ENCODE results near the gene GTF3C6.

- no peak for TF ChIP-seq TMF1 (CRISPR knock-in tag; IDR thresholded peaks at IDR 0.05; ENCODE audit: low read depth)
- TF ChIP-seq MTA3 (CRISPR knock-in tag; IDR thresholded peaks at IDR 0.05), result no peak
- TF ChIP-seq ATF3 (CRISPR knock-in tag; IDR thresholded peaks at IDR 0.05), result no peak
- TF ChIP-seq HNF4A (CRISPR knock-in tag; IDR thresholded peaks at IDR 0.05), result no peak
- no peak for TF ChIP-seq ZNF274 (CRISPR knock-in tag; IDR thresholded peaks at IDR 0.05)
- no peak for TF ChIP-seq ATF7 (IDR thresholded peaks at IDR 0.05)
- TF ChIP-seq ATF7 (CRISPR knock-in tag; IDR thresholded peaks at IDR 0.05), result no peak
- TF ChIP-seq REST (IDR thresholded peaks at IDR 0.05; ENCODE audit: borderline replicate concordance in 1 of 2, low read depth in 1 of 2, low read length in 2 of 2), result no peak
- TF ChIP-seq TCF7L2 (IDR thresholded peaks at IDR 0.05; ENCODE audit: low read depth, low read length), result no peak
- no peak for TF ChIP-seq HDAC6 (IDR thresholded peaks at IDR 0.05; ENCODE audit: low read depth, low read length)
- no peak for TF ChIP-seq ZNF180 (CRISPR knock-in tag; IDR thresholded peaks at IDR 0.05; ENCODE audit: borderline replicate concordance, low read depth)
- TF ChIP-seq CTCF (CRISPR knock-in tag; IDR thresholded peaks at IDR 0.05), result peak; percentile 69
Measured at GRCh38 chr6:111011360-111012142, 53.0 kb downstream of the GTF3C6 start.
